HCT116 (cell line): ENCODE data around the gene CDKAL1. TPM values are rescaled to one million over a fixed set of nuclear protein-coding genes. Genes with fewer than 3 reads are reported as not detected.

Source experiments
- ATAC-seq: fragments of 200-7000 bp; cut with Tn5 transposase; 2 replicates; pipeline ENCODE4 v1.9.1; 2020; ENCODE audit warnings: mild to moderate bottlenecking, moderate library complexity
- BruUV-seq: library from RNA; stranded (reverse); fragments of 400-500 nt; replicated peaks from 2 replicates; lab custom pipeline; 2021; lab: Mats Ljungman, UMichigan
- CTCF ChIA-PET: fragments of 300-600 bp; sonication (Branson Sonifier 250); formaldehyde crosslinking; loops from one replicate; lab custom pipeline; 2021; ENCODE audit warnings: antibody characterized with exemption; lab: Charles Lee
- POLR2A ChIA-PET: fragments of 300-600, 350-600 bp; sonication (Branson Sonifier 250); formaldehyde crosslinking; loops from one replicate; lab custom pipeline; 2021; ENCODE audit warnings: antibody characterized with exemption; lab: Charles Lee
- RAD21 ChIA-PET, 2 experiments: fragments of 300-600 bp; sonication (Branson Sonifier 250); formaldehyde crosslinking; loops; one replicate each; lab custom pipeline; 2023; ENCODE audit warnings: low total read pairs in 2 of 2; ENCODE audit not compliant: uncharacterized antibody in 2 of 2, unreplicated experiment in 2 of 2, low non-redundant PET in 1 of 2; lab: Charles Lee
- DNase-seq: peaks from one replicate; pipeline ENCODE4 v3.0.0-alpha.2; 2010; ENCODE audit warnings: low read depth, low spot score
- H2AFZ ChIP-seq: fragments of 200-600 bp; shearing (Covaris generic), sonication (generic); 2 replicates; pipeline ENCODE4 v1.6.1; 2017; ENCODE audit warnings: low read depth, mixed run types, mixed read lengths, antibody characterized with exemption, low read length; ENCODE audit not compliant: poor library complexity, severe bottlenecking
- H3K27ac ChIP-seq: 2 replicates; pipeline ENCODE4 v1.5.1; 2012; ENCODE audit warnings: low read depth, low read length
- H3K27me3 ChIP-seq: fragments of 200-600 bp; sonication (generic); 2 replicates; pipeline ENCODE4 v1.6.1; 2016; ENCODE audit warnings: mixed run types, low read length, mixed read lengths; ENCODE audit not compliant: insufficient read depth
- H3K36me3 ChIP-seq, 2 experiments: fragments of 200-500 bp in 1 of 2; fragments of 200-600 bp in 1 of 2; sonication (Bioruptor generic) in 1 of 2; sonication (generic) in 1 of 2; 2 replicates each; pipeline versions ENCODE4 v1.5.1 to v1.6.1; 2014 to 2016; ENCODE audit warnings: low read length in 2 of 2, inconsistent platforms in 1 of 2, mixed read lengths in 1 of 2, mixed run types in 1 of 2; ENCODE audit not compliant: insufficient read depth in 2 of 2, control insufficient read depth in 1 of 2
- H3K4me1 ChIP-seq, 2 experiments: fragments of 200-600 bp in 1 of 2; sonication (generic) in 1 of 2; 2 replicates each; pipeline versions ENCODE4 v1.5.1 to v1.6.1; 2012 to 2017; ENCODE audit warnings: low read length in 2 of 2, inconsistent platforms in 1 of 2, mild to moderate bottlenecking in 1 of 2, mixed read lengths in 1 of 2, mixed run types in 1 of 2, moderate library complexity in 1 of 2; ENCODE audit not compliant: insufficient read depth in 2 of 2, control insufficient read depth in 1 of 2
- H3K4me2 ChIP-seq: fragments of 200-600 bp; sonication (generic); 2 replicates; pipeline ENCODE4 v1.6.1; 2017; ENCODE audit warnings: mixed run types, low read length, mixed read lengths
- H3K4me3 ChIP-seq, 2 experiments: fragments of 200-600 bp in 1 of 2; sonication (generic) in 1 of 2; replicated peaks in 1 of 2; 2 replicates each; pipeline ENCODE4 v1.5.1; 2011 to 2016; ENCODE audit warnings: low read length in 2 of 2, control low read depth in 1 of 2, low read depth in 1 of 2, mild to moderate bottlenecking in 1 of 2, mixed read lengths in 1 of 2, mixed run types in 1 of 2
- H3K79me2 ChIP-seq: fragments of 200-600 bp; sonication (generic); 2 replicates; pipeline ENCODE4 v1.6.1; 2017; ENCODE audit warnings: mild to moderate bottlenecking, mixed run types, low read length, moderate library complexity, mixed read lengths; ENCODE audit not compliant: insufficient read depth
- H3K9ac ChIP-seq: fragments of 200-600 bp; sonication (generic); 2 replicates; pipeline ENCODE4 v1.6.1; 2016; ENCODE audit warnings: low read length, mixed read lengths
- H3K9me2 ChIP-seq: fragments of 200-600 bp; sonication (generic), shearing (Covaris generic); 2 replicates; pipeline ENCODE4 v1.6.1; 2017; ENCODE audit warnings: mixed run types, mild to moderate bottlenecking, moderate library complexity; ENCODE audit not compliant: insufficient read depth
- H3K9me3 ChIP-seq, 2 experiments: fragments of 200-500 bp in 1 of 2; fragments of 200-600 bp in 1 of 2; sonication (Bioruptor generic) in 1 of 2; sonication (generic) in 1 of 2; 2 replicates each; pipeline ENCODE4 v1.6.1; 2014 to 2017; ENCODE audit warnings: low read length in 2 of 2, mixed read lengths in 2 of 2, inconsistent platforms in 1 of 2, low read depth in 1 of 2, mild to moderate bottlenecking in 1 of 2, mixed run types in 1 of 2, moderate library complexity in 1 of 2; ENCODE audit not compliant: control insufficient read depth in 1 of 2, insufficient read depth in 1 of 2
- H4K20me1 ChIP-seq: fragments of 200-600 bp; sonication (generic), shearing (Covaris generic); 2 replicates; pipeline ENCODE4 v1.6.1; 2017; ENCODE audit warnings: mixed run types, mild to moderate bottlenecking, moderate library complexity; ENCODE audit not compliant: insufficient read depth
- CBX3 ChIP-seq: IDR thresholded peaks from 2 replicates; pipeline ENCODE4 v1.6.1; 2012; ENCODE audit warnings: low read depth
- EZH2 ChIP-seq: fragments of 200-600 bp; sonication (generic); IDR thresholded peaks from 2 replicates; pipeline ENCODE4 v1.6.1; 2017; ENCODE audit warnings: antibody characterized with exemption, mixed run types
- JUND ChIP-seq: IDR thresholded peaks from 2 replicates; pipeline ENCODE4 v1.6.1; 2012
- RAD21 ChIP-seq: IDR thresholded peaks from 2 replicates; pipeline ENCODE4 v1.6.1; 2012; ENCODE audit warnings: low read depth, mild to moderate bottlenecking
- SP1 ChIP-seq: IDR thresholded peaks from 2 replicates; pipeline ENCODE4 v1.6.1; 2012; ENCODE audit warnings: low read depth
- intact Hi-C: fragments of 100-400 bp; cut with micrococcal nuclease; formaldehyde crosslinking; loops from 2 replicates; pipeline ENCODE4 v1.10.0; 2022
- total RNA-seq: library from RNA; stranded (reverse); gene quantifications from one replicate; pipeline ENCODE4 v1.2.1, GENCODE V29; 2021; ENCODE audit not compliant: unreplicated experiment
- TF ChIP-seq, protein P1 (sequence below): IDR thresholded peaks from 2 replicates; pipeline ENCODE4 v1.6.1; 2012; ENCODE audit warnings: low read depth

The CDKAL1 gene
- total RNA-seq, 1 experiment from 2014 or later, result 14.9 TPM

DNA sequence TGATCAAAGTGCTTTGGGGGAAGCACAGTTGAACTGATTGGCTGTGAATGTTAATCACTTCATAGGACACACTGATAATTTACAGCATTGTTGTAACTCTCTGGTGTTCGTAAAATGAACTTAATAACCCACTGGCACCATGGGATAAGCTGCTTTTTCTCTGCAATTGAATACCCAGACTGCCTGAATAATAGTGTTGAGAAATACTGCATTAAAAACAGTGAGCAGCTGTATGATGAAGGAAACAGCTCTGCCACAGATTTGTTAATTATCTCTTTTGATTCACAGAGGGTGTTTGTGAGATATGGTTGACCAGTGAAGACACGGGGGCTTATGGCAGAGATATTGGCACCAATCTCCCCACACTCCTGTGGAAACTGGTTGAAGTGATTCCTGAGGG, 420.9 kb downstream of the CDKAL1 start:
- H3K4me3 ChIP-seq, result no peak overlapping the region
- no peaks in the 10 kb centered on the region for H3K36me3 ChIP-seq
- DNase-seq (no peak), ATAC-seq (no peak)
- BruUV-seq, result no TSS peak
- H3K9me2 ChIP-seq, result no peaks in the 10 kb centered on the region
- ChIA-PET CTCF (no interaction called here), RAD21 (no interaction called here), POLR2A (no interaction called here)
- no peak overlapping the region for H3K9ac ChIP-seq
- H3K79me2 ChIP-seq, result no peaks in the 10 kb centered on the region
- H2AFZ ChIP-seq, result no peak overlapping the region
- H4K20me1 ChIP-seq, result no peaks in the 10 kb centered on the region
- TF ChIP-seq EZH2 (no peak), CBX3 (no peak), RAD21 (no peak)
- TF ChIP-seq, protein P1, sequence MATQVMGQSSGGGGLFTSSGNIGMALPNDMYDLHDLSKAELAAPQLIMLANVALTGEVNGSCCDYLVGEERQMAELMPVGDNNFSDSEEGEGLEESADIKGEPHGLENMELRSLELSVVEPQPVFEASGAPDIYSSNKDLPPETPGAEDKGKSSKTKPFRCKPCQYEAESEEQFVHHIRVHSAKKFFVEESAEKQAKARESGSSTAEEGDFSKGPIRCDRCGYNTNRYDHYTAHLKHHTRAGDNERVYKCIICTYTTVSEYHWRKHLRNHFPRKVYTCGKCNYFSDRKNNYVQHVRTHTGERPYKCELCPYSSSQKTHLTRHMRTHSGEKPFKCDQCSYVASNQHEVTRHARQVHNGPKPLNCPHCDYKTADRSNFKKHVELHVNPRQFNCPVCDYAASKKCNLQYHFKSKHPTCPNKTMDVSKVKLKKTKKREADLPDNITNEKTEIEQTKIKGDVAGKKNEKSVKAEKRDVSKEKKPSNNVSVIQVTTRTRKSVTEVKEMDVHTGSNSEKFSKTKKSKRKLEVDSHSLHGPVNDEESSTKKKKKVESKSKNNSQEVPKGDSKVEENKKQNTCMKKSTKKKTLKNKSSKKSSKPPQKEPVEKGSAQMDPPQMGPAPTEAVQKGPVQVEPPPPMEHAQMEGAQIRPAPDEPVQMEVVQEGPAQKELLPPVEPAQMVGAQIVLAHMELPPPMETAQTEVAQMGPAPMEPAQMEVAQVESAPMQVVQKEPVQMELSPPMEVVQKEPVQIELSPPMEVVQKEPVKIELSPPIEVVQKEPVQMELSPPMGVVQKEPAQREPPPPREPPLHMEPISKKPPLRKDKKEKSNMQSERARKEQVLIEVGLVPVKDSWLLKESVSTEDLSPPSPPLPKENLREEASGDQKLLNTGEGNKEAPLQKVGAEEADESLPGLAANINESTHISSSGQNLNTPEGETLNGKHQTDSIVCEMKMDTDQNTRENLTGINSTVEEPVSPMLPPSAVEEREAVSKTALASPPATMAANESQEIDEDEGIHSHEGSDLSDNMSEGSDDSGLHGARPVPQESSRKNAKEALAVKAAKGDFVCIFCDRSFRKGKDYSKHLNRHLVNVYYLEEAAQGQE, result no peak
- H3K27me3 ChIP-seq, result no peaks in the 10 kb centered on the region
- no peak overlapping the region for H3K4me2 ChIP-seq
- H3K4me1 ChIP-seq, result peaks cover 11 to 12% of the 10 kb centered on the region in 2 experiments
- H3K9me3 ChIP-seq, result no peaks in the 10 kb centered on the region
- H3K27ac ChIP-seq, result no peak overlapping the region
- intact Hi-C loops, result no loop called here

DNA sequence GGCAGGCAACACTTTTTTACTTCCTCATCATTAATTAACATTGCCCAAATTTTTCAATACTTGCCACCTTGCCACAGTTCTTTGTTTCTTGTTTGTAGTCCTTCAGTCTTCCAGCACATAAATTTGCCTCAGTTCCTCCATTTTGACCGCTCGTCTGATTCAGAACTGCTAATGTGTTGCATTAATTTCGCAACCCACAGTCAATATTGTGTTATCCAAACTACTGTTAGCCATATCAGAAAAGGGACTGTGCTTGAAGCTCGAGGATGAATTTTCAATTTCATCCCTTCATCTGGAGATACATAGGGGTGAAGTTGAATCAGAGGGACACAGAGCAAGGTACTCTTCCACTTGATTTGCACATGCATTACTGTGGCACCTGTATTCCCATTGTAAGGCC, 421.5 kb downstream of the CDKAL1 start:
- no peaks in the 10 kb centered on the region for H3K79me2 ChIP-seq
- POLR2A ChIA-PET, result no interaction called here
- intact Hi-C loops, result no loop called here
- H3K4me1 ChIP-seq, result peaks cover 11 to 12% of the 10 kb centered on the region in 2 experiments
- H4K20me1 ChIP-seq, result no peaks in the 10 kb centered on the region
- H3K9me3 ChIP-seq, result no peaks in the 10 kb centered on the region
- H3K4me2 ChIP-seq, result no peak overlapping the region
- no peak overlapping the region for H3K9ac ChIP-seq
- ATAC-seq (no peak), DNase-seq (no peak)
- no peak overlapping the region for H3K4me3 ChIP-seq
- RAD21 ChIA-PET, result no interaction called here
- H2AFZ ChIP-seq, result no peak overlapping the region
- H3K9me2 ChIP-seq, result no peaks in the 10 kb centered on the region
- TF ChIP-seq SP1, result no peak
- TF ChIP-seq JUND, result no peak
- H3K36me3 ChIP-seq, result no peaks in the 10 kb centered on the region
- no peaks in the 10 kb centered on the region for H3K27me3 ChIP-seq
- BruUV-seq, result no TSS peak
- CTCF ChIA-PET, result no interaction called here
- H3K27ac ChIP-seq, result no peak overlapping the region
